Stimulated activated CD4-positive, alpha-beta T cell treated with anti-CD3 and anti-CD28 coated beads, Interleukin-15, amount 100 ng/mL, for 24 hours (primary cell): ENCODE measurements around the gene BCAR3.
"Not testable (repeated sequence)": the region's sequence is repeated elsewhere in the genome, so short reads cannot be mapped to it uniquely, and the experiment has no call there.

ENCODE experiments used
- DNase-seq: peaks from one replicate; pipeline ENCODE4 v3.0.0-alpha.2; 2020

Gene BCAR3

GRCh38 chr1:93705892-93706500, 24.4 kb upstream of the BCAR3 start:
- DNase-seq: no peak

- no peak for DNase-seq
These were observed 22.4 kb upstream of the BCAR3 start for GRCh38 chr1:93704052-93704451.

DNA sequence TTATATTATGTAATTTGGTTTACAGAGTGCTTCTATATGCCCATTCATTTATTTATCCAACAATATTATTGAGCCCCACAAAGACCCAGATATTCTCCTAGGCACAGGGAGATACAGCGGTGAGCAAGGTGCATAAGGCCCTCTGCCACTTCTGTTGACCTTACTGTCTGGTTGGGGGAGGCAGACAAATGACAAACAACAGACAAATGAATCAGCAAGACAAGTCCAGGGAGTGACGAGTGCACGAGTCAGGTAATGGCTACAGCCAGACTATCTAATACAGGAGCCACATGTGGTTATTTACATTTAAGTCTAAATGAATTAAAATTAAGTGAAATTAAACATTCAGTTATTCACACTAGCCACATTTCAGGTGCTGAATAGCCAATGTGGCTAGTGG, 22.0 kb upstream of the BCAR3 start:
- DNase-seq: no peak

GRCh38 chr1:93702828-93703183, 21.2 kb upstream of the BCAR3 start:
- DNase-seq: no peak

DNA sequence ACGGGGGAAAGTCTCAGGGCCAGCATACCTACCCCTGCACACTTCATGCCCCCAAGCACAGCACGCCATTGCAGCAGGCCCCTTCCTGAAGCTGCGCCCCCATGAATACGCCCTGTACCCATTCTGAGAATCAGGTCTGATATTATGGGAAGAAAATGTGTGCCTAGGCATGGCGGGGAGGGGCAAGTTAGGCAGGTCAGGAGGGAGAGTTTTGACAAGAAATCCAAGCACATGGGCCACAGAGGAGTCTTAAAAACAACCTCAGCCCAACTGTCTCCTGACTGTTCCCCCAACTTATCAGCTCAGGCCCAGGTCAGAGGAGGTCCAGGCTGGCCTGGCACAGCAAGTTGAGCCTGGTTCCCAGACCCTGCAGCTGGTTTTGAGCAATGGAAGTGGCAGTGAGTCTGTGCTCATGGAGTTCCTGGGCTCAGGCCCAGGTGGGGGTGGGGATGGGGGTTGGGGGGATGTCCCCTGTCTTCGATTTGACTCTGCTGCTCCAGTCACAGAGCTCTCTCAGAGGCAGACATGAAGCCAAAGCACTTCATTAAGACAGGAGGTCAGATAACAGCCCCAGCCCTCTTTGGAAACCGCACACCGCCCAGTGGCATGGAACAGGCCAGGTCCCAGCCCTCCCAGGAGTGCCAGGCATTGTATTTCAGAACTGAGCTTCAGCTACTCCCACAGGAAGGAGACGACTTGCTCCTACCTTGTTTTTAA, 20.6 kb upstream of the BCAR3 start:
- no peak for DNase-seq

DNA sequence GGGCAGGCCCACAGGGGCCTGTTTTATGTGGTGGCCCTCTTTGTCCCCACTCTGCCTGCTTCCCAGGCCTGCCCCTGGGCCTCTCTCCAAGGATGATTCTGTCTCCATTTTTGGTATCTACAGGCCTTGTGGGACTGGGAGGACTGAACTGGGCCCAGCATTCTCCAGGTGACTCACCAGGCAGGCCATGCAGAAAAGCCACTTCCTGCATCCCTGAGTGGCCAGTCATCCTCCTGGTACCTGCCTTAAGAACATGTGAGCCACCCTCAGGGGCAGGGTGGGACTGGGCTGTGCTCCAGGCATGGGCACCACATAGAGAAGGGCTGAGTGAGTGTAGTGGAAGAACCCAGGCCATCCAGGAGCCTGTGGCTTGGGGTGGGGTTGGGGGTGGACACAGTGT, 20.0 kb upstream of the BCAR3 start:
- DNase-seq: no peak

DNA sequence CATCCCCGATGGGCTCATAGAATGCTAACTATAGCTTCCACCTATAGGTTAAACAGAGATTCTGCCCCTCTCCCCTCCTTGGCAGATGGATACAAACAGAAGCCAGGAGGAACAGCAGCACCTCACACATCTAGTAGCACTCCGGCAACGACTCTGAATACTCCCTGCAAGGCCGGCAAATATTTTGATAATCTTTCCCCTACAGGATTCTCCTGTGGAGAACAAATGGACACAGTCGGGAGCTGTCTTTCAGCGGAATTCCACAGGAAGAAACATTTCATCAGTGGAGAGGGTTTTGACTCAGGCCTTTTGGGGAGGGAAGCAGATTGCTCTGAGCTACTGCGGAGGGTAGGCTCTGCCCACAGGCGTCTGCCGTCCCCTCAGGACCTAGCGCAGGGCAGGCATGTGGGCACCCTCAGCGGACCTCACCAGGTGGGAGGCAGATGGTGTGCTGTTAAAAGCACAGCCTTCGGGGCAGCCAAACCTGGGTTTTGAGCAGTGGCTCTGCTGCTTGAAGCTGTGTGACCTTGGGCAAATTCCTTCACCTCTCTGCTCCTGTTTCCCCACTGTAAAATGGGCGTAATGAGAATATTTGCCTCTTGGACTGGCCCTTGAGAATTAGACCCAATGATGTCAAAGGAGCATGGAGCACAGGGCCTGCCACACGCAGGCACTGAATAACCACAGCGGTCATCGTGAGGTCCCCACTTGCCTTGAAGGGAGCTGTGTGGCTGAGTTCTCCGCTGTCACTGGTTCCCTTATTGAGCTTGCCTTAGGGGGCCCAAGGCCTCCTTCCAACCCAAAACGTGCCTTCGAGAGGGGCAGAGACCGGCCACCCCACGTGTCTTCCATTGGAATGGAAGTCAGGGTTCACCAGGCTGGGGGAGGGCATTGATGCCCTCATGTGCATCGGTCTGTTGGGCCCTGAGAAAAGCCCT, 19.2 kb upstream of the BCAR3 start:
- no peak for DNase-seq

DNA sequence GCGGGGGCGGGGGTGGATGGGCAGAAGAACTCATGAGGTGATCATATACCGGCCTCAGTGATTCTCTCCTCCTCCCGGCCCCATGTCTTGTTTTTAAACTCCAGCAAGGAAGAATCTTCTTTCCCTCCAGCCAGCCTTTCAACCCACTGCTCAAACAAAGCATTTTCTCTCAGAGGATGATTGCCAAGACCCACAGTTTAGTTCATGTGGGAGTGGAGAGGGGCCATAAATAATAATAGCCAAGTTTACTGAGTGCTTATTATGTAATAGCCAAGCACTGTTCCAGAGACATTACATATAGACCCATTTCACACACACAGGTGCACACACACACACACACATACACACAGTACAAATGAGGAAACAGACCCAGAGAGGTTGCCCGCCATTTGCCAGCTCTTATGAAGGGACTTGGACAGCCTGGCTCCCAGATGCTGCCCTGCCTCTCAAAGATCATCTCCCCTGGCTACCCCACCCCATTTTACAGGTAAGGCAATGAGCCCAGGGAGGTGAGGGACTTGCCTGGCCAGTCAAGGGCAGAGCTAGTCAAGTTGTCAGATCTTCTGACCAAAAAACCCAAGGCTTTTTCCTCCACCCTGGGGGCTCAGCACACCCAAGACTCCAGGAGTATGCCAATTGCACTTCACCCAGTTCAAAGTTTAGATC, 18.0 kb upstream of the BCAR3 start:
- DNase-seq: no peak

- no peak for DNase-seq
These were observed 17.4 kb upstream of the BCAR3 start for GRCh38 chr1:93699049-93699384.

GRCh38 chr1:93698329-93699048, 16.9 kb upstream of the BCAR3 start:
- no peak for DNase-seq

DNA sequence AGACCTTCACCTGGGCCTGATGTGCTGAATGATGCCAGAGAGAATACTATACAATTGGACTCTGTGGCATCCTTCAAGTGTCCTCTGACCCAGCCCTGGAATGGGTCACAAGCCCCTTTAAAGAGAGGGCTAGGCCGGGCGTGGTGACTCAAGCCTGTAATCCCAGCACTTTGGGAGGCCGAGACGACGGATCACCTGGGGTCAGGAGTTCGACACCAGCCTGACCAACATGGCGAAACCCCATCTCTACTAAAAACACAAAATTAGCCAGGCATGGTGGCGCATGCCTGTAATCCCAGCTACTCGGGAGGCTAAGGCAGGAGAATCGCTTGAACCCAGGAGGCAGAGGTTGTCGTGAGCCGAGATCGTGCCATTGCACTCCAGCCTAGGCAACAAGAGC, 15.9 kb upstream of the BCAR3 start:
- DNase-seq: not testable (repeated sequence)

GRCh38 chr1:93695411-93696005, 13.9 kb upstream of the BCAR3 start:
- no peak for DNase-seq

- DNase-seq: no peak
These were observed 13.2 kb upstream of the BCAR3 start for GRCh38 chr1:93694819-93695218.

DNA sequence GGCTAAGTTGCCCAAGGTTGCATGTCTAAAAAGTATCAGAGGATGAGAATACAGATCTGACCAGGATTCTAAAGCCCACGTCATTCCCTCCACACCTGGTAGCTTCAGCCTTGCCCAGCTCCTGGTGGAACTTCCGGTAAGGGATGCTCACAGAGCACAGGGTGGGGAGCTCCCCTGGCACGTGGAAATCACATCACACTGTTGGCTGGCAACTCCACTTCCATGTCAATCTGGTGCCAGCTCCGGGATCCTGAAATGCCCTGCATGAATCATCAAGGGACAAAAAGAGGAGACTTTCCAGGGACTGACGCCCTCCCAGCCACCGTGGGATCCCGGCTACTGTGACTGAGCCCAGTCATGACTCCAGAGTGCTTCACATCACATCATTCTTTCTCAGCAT, 12.4 kb upstream of the BCAR3 start:
- DNase-seq: no peak

DNA sequence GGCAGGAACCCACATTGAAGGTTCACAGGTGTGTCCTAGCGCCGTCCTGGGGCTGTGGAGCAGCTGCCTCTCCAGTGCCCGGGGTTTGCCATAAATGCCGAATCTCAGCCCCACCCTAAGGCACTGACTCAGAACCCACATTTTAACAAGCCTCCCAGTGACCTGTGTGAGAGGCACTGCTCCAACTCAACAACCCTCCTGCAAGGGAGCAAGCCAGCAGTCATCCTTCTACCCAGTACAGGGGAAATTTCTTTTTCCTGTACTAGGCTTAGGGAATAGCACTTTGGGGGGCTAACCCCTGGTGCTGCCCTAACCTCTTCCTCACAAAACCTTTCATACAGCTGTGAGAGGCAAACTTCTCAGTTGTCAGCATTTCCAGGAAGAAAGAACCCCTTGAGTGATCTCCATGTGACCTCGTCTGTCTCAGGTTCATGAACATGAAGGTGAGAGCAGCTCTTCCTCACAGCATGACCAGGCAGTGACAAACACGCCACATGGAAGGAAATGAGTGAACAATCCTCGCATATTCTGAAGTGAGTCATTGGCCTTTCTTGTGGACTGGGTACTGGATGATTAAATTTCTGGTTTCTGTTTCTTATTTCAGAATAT, 11.4 kb upstream of the BCAR3 start:
- DNase-seq: peak; percentile 74

DNA sequence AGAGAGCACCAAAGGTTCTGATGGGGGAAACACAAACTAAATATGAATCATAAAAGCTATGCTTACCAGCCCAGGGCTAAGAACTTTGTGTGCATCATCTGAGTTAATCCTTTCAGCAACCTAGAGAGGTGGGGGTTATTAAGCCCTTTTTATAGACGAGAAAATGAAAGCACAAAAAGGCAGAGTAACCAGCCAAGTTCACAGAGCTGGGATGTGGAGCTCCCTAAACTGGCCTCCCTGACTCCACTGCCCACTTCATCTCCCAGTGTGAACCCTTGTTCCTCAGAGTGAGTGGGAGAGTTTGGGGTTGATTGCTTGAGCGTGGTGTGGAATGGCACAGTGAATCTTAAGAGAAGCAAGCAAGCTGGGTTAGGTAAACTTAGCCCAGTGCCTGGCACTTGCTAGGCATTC, 10.8 kb upstream of the BCAR3 start:
- no peak for DNase-seq

GRCh38 chr1:93692026-93692425, 10.4 kb upstream of the BCAR3 start:
- no peak for DNase-seq

DNA sequence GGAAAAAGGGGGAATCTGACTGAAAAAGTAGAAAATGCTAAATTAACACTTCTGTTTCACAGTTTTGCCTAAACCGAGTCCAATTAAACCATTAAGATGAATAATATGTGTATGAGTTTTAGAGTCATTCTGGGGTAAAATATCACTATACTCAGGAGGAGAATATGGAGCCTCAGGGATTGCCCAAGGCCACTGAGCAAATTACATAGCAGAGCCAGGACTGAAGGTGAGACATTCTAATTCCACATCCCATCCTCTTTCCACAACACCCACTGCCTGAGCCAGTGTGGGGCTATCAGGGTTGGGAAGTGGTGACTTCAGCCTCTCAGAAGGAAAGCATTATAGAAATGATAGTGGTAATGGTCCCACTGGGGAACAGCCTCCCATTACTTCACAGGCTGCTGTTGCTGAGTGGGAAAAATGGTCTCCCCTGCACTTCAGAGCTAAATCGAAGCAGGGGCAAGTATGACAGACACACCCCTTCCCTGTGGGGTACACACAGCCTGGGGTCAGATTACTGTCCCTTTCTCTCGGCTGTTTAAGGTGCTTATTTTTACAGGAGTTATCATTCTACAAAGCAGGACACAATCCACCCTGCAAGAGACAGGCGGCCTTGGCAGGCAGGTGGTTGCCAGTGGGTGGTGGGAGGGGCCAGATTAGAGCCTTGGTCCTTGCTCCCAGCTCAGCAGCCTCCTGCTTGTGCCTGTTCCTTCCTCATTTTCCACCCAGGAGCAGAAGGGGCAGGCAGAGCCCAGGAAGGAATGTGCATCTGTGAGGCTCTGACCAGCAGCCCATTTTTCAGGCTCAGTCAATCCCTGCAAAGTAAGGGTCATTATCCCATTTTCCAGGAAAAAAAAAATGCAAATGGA, 9.5 kb upstream of the BCAR3 start:
- no peak for DNase-seq

DNA sequence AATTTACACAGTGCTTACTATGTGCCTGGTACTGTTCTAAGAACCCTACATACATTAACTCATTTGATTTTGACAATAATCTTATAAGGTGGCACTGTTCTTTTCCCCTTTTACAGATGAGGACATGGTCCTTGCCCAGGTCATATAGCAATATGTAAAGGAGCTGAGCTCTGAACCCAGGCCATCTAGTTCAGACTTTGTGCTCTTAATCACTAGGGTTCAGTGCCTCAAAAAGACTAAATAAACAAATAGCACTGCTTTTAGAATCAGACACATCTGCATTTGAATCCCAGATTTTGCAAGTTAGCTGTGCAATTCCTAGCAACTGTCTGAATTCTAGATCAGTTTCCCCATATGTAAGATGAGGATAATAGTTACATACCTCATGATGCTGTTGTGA, 8.7 kb upstream of the BCAR3 start:
- no peak for DNase-seq

DNA sequence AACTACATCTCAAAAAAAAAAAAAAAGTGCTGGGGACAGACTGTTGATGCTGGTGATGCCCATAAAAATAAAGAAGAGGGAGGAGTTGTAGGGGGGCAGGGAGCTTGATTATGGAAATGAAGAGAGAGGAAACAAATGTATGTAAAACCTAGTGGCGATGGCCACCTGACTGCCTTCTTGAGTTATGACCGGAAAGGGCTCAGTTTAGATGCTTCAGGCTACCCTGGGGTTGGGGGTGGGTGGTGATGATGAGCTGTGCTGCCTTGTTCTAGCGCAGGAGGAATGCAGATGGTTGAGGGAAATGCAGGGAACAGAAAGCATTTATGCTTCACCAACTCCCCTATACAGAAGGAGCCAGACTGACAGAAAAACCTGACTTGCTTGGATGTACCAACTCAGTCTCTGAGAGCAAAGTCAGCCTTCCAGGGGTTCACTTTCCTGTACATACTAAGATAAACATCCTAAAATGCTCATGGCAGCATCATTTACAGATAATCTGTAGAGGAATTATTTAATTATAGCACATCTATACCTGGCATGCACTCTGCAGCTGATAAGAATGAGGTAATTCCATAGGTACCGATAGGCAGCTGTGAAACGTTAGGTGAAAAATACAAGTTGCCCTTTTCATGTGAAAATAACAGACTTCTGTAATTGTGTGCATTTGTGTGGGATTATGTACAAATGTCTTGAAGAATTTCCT, 8.0 kb upstream of the BCAR3 start:
- DNase-seq: no peak
